GM23338 (cell line): ENCODE data around the gene NKX2-2. TPM values are rescaled to one million over a fixed set of nuclear protein-coding genes. Genes with fewer than 3 reads are reported as not detected.
A peak's percentile ranks its signal among the peaks of the same experiment; 100 is the strongest.

Experiments used
- ATAC-seq: fragments of 200-7000 bp; cut with Tn5 transposase; 3 replicates; pipeline ENCODE4 v1.9.1; 2020
- DNase-seq: peaks from one replicate; pipeline ENCODE4 v3.0.0-alpha.2; 2015; ENCODE audit warnings: low spot score
- H2AFZ ChIP-seq: fragments of 200-600 bp; sonication (generic); 2 replicates; pipeline ENCODE4 v1.8.0; 2016; ENCODE audit warnings: antibody characterized with exemption, mild to moderate bottlenecking, moderate library complexity
- H3F3A ChIP-seq: fragments of 200-600 bp; sonication (generic); replicated peaks from 2 replicates; pipeline ENCODE4 v1.8.0; 2017; ENCODE audit warnings: antibody characterized with exemption, mixed run types, low read depth
- H3K27ac ChIP-seq: fragments of 200-600 bp; sonication (generic); 2 replicates; pipeline ENCODE4 v1.6.1; 2016; ENCODE audit warnings: low read depth
- H3K27me3 ChIP-seq: fragments of 200-600 bp; sonication (generic); 2 replicates; pipeline ENCODE4 v1.8.0; 2016; ENCODE audit warnings: mild to moderate bottlenecking, mixed run types, moderate library complexity; ENCODE audit not compliant: insufficient read depth
- H3K36me3 ChIP-seq: fragments of 200-600 bp; sonication (generic); 2 replicates; pipeline ENCODE4 v1.8.0; 2016; ENCODE audit warnings: mild to moderate bottlenecking; ENCODE audit not compliant: insufficient read depth
- H3K4me1 ChIP-seq: fragments of 200-600 bp; sonication (generic); 2 replicates; pipeline ENCODE4 v1.8.0; 2016; ENCODE audit warnings: mild to moderate bottlenecking, moderate library complexity; ENCODE audit not compliant: insufficient read depth
- H3K4me2 ChIP-seq: fragments of 200-600 bp; sonication (generic); 2 replicates; pipeline ENCODE4 v1.7.1; 2017; ENCODE audit warnings: mixed run types
- H3K4me3 ChIP-seq: fragments of 200-600 bp; sonication (generic); 2 replicates; pipeline ENCODE4 v1.6.1; 2016; ENCODE audit warnings: mixed run types
- H3K79me2 ChIP-seq: fragments of 200-600 bp; sonication (generic); replicated peaks from 2 replicates; pipeline ENCODE4 v1.8.0; 2017; ENCODE audit warnings: mild to moderate bottlenecking; ENCODE audit not compliant: insufficient read depth
- H3K9me2 ChIP-seq: fragments of 200-600 bp; sonication (generic); 2 replicates; pipeline ENCODE4 v1.8.0; 2017; ENCODE audit not compliant: insufficient read depth
- H4K20me1 ChIP-seq: fragments of 200-600 bp; sonication (generic); replicated peaks from 2 replicates; pipeline ENCODE4 v1.8.0; 2017; ENCODE audit warnings: mild to moderate bottlenecking; ENCODE audit not compliant: insufficient read depth
- H3K27ac Mint-ChIP-seq: 2 replicates; pipeline ENCODE4 v1.8.0; 2020; ENCODE audit warnings: inconsistent platforms, mild to moderate bottlenecking, moderate library complexity, mixed read lengths
- H3K27me3 Mint-ChIP-seq: 3 replicates; pipeline ENCODE4 v1.8.0; 2022; ENCODE audit warnings: low read depth, mild to moderate bottlenecking, moderate library complexity, mixed read lengths, inconsistent platforms; ENCODE audit not compliant: insufficient read depth, poor library complexity
- H3K36me3 Mint-ChIP-seq: 3 replicates; pipeline ENCODE4 v1.8.0; 2021; ENCODE audit warnings: low read depth, mild to moderate bottlenecking, inconsistent platforms, moderate library complexity, mixed read lengths
- H3K4me1 Mint-ChIP-seq: 3 replicates; pipeline ENCODE4 v1.8.0; 2020; ENCODE audit warnings: mild to moderate bottlenecking, inconsistent platforms, mixed read lengths
- H3K4me3 Mint-ChIP-seq: 3 replicates; pipeline ENCODE4 v1.8.0; 2021; ENCODE audit warnings: moderate library complexity, mild to moderate bottlenecking, inconsistent platforms, mixed read lengths
- H3K9me3 Mint-ChIP-seq: 3 replicates; pipeline ENCODE4 v1.8.0; 2020; ENCODE audit warnings: moderate library complexity, mild to moderate bottlenecking, inconsistent platforms, mixed read lengths
- CREB1 ChIP-seq: fragments of 250-450 bp; sonication (Bioruptor Pico); IDR thresholded peaks from 2 replicates; pipeline ENCODE4 v1.5.0; 2020; ENCODE audit warnings: low read depth, mild to moderate bottlenecking, moderate library complexity
- CTCF ChIP-seq, 2 experiments: fragments of 200-600 bp in 1 of 2; sonication (generic) in 1 of 2; conservative IDR thresholded peaks; 2 replicates each; pipeline versions ENCODE4 v1.5.1 to v1.6.1; 2016 to 2017; ENCODE audit warnings: antibody characterized with exemption in 2 of 2, low read depth in 2 of 2, mild to moderate bottlenecking in 2 of 2, moderate library complexity in 1 of 2
- EZH2 ChIP-seq: fragments of 200-600 bp; sonication (generic); IDR thresholded peaks from one replicate; pipeline ENCODE4 v1.8.0; 2017; ENCODE audit warnings: antibody characterized with exemption, mild to moderate bottlenecking, low read depth; ENCODE audit not compliant: unreplicated experiment
- EZH2phosphoT487 ChIP-seq: fragments of 200-600 bp; sonication (generic); IDR thresholded peaks from one replicate; pipeline ENCODE4 v1.8.1; 2018; ENCODE audit warnings: antibody characterized with exemption; ENCODE audit not compliant: unreplicated experiment
- JUNB ChIP-seq: IDR thresholded peaks from one replicate; pipeline ENCODE4 v1.6.1; 2016; ENCODE audit warnings: antibody characterized with exemption; ENCODE audit not compliant: unreplicated experiment
- NANOG ChIP-seq: IDR thresholded peaks from 2 replicates; pipeline ENCODE4 v1.6.1; 2016; ENCODE audit warnings: antibody characterized with exemption, borderline replicate concordance
- POLR2AphosphoS5 ChIP-seq: IDR thresholded peaks from 2 replicates; pipeline ENCODE4 v1.6.1; 2016; ENCODE audit warnings: antibody characterized with exemption, low read depth
- REST ChIP-seq: IDR thresholded peaks from one replicate; pipeline ENCODE4 v1.6.1; 2018; ENCODE audit warnings: antibody characterized with exemption; ENCODE audit not compliant: unreplicated experiment
- STAT1 ChIP-seq: IDR thresholded peaks from one replicate; pipeline ENCODE4 v1.6.1; 2016; ENCODE audit warnings: antibody characterized with exemption; ENCODE audit not compliant: unreplicated experiment
- ZNF114 ChIP-seq: fragments of 250-450 bp; sonication (Bioruptor Pico); IDR thresholded peaks from 2 replicates; pipeline ENCODE4 v1.5.0; 2020; ENCODE audit warnings: mild to moderate bottlenecking, moderate library complexity
- ZNF331 ChIP-seq: fragments of 250-450 bp; sonication (Bioruptor Pico); IDR thresholded peaks from 2 replicates; pipeline ENCODE4 v1.5.0; 2020; ENCODE audit warnings: low read depth, mild to moderate bottlenecking, moderate library complexity
- polyA plus RNA-seq: library from polyadenylated mRNA; unstranded; fragments of >200 nt; fragmentation: Nextera tagmentation; extraction: Ambion mirVana; gene quantifications from 2 replicates; pipeline ENCODE4 v1.2.1, GENCODE V29; 2016
- total RNA-seq: library from RNA; depleted of rRNA; stranded (reverse); fragments of >200 nt; shearing (Covaris generic); gene quantifications from 2 replicates; pipeline ENCODE4 v1.2.3, GENCODE V29; 2014
- TF ChIP-seq, protein P1 (sequence below): fragments of 250-450 bp; sonication (Bioruptor Pico); IDR thresholded peaks from 2 replicates; pipeline ENCODE4 v1.5.0; 2020; ENCODE audit warnings: mild to moderate bottlenecking, moderate library complexity
- TF ChIP-seq, protein P2 (sequence below): IDR thresholded peaks from 2 replicates; pipeline ENCODE4 v1.6.1; 2016; ENCODE audit warnings: antibody characterized with exemption

Gene NKX2-2
- total and polyA plus RNA-seq, 2 experiments from 2014 or later, result not detected

DNA sequence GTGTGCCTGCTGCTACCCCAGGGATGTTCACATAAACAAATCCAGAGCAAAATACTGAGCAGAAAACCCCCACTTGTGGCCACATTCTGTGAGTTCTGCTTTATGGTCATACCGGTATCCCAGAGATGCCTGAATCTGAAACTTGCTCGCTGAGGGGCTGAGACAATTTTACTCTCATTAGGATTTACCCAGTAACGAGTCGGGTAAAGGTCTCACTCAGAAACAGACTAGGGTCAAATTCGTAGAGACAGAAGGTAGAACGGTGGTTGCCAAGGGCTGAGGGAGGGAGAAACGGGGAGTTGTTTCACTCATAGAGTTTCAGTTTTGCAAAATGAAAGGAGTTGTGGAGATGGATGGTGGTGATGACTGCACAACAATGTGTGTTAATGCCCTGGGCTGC, 45.4 kb upstream of the NKX2-2 start:
- H3K79me2 ChIP-seq, result no peaks in the 10 kb centered on the region
- no peaks in the 10 kb centered on the region; the same call in 1 of the 2 replicates for H3K9me2 ChIP-seq
- peaks cover 9% of the 10 kb centered on the region for H3K4me1 Mint-ChIP-seq
- no peaks in the 10 kb centered on the region for H4K20me1 ChIP-seq
- no peaks in the 10 kb centered on the region for H3K27me3 ChIP-seq
- H3K4me2 ChIP-seq, result no peak overlapping the region
- TF ChIP-seq REST (no peak), CTCF (conservative IDR thresholded peaks at IDR 0.05; ENCODE audit: low read depth in 2 of 2) (no peak), ZNF331 (CRISPR knock-in tag) (no peak), EZH2 (no peak), CREB1 (CRISPR knock-in tag) (no peak), ZNF114 (CRISPR knock-in tag) (no peak), EZH2phosphoT487 (no peak), POLR2AphosphoS5 (no peak), STAT1 (no peak), NANOG (no peak), JUNB (no peak)
- TF ChIP-seq, protein P1, sequence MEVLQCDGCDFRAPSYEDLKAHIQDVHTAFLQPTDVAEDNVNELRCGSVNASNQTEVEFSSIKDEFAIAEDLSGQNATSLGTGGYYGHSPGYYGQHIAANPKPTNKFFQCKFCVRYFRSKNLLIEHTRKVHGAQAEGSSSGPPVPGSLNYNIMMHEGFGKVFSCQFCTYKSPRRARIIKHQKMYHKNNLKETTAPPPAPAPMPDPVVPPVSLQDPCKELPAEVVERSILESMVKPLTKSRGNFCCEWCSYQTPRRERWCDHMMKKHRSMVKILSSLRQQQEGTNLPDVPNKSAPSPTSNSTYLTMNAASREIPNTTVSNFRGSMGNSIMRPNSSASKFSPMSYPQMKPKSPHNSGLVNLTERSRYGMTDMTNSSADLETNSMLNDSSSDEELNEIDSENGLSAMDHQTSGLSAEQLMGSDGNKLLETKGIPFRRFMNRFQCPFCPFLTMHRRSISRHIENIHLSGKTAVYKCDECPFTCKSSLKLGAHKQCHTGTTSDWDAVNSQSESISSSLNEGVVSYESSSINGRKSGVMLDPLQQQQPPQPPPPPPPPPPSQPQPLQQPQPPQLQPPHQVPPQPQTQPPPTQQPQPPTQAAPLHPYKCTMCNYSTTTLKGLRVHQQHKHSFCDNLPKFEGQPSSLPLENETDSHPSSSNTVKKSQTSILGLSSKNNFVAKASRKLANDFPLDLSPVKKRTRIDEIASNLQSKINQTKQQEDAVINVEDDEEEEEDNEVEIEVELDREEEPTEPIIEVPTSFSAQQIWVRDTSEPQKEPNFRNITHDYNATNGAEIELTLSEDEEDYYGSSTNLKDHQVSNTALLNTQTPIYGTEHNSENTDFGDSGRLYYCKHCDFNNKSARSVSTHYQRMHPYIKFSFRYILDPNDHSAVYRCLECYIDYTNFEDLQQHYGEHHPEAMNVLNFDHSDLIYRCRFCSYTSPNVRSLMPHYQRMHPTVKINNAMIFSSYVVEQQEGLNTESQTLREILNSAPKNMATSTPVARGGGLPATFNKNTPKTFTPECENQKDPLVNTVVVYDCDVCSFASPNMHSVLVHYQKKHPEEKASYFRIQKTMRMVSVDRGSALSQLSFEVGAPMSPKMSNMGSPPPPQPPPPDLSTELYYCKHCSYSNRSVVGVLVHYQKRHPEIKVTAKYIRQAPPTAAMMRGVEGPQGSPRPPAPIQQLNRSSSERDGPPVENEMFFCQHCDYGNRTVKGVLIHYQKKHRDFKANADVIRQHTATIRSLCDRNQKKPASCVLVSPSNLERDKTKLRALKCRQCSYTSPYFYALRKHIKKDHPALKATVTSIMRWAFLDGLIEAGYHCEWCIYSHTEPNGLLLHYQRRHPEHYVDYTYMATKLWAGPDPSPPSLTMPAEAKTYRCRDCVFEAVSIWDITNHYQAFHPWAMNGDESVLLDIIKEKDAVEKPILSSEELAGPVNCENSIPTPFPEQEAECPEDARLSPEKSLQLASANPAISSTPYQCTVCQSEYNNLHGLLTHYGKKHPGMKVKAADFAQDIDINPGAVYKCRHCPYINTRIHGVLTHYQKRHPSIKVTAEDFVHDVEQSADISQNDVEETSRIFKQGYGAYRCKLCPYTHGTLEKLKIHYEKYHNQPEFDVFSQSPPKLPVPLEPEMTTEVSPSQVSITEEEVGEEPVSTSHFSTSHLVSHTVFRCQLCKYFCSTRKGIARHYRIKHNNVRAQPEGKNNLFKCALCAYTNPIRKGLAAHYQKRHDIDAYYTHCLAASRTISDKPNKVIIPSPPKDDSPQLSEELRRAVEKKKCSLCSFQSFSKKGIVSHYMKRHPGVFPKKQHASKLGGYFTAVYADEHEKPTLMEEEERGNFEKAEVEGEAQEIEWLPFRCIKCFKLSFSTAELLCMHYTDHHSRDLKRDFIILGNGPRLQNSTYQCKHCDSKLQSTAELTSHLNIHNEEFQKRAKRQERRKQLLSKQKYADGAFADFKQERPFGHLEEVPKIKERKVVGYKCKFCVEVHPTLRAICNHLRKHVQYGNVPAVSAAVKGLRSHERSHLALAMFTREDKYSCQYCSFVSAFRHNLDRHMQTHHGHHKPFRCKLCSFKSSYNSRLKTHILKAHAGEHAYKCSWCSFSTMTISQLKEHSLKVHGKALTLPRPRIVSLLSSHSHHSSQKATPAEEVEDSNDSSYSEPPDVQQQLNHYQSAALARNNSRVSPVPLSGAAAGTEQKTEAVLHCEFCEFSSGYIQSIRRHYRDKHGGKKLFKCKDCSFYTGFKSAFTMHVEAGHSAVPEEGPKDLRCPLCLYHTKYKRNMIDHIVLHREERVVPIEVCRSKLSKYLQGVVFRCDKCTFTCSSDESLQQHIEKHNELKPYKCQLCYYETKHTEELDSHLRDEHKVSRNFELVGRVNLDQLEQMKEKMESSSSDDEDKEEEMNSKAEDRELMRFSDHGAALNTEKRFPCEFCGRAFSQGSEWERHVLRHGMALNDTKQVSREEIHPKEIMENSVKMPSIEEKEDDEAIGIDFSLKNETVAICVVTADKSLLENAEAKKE (CRISPR knock-in tag), result no peak
- TF ChIP-seq, protein P2, sequence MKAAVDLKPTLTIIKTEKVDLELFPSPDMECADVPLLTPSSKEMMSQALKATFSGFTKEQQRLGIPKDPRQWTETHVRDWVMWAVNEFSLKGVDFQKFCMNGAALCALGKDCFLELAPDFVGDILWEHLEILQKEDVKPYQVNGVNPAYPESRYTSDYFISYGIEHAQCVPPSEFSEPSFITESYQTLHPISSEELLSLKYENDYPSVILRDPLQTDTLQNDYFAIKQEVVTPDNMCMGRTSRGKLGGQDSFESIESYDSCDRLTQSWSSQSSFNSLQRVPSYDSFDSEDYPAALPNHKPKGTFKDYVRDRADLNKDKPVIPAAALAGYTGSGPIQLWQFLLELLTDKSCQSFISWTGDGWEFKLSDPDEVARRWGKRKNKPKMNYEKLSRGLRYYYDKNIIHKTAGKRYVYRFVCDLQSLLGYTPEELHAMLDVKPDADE, result no peak
- no peak overlapping the region for H3K4me3 Mint-ChIP-seq
- ATAC-seq (no peak), DNase-seq (no peak)
- H2AFZ ChIP-seq, result peak overlapping the region; percentile 78
- no peaks in the 10 kb centered on the region for H3F3A ChIP-seq
- no peak overlapping the region for H3K27ac ChIP-seq
- peaks cover 11% of the 10 kb centered on the region for H3K4me1 ChIP-seq
- H3K9me3 Mint-ChIP-seq, result peaks cover 7% of the 10 kb centered on the region; the same call in 2 of the 3 replicates
- H3K4me3 ChIP-seq, result no peak overlapping the region
- peaks cover 1% of the 10 kb centered on the region for H3K27me3 Mint-ChIP-seq
- H3K36me3 ChIP-seq, result no peaks in the 10 kb centered on the region
- H3K27ac Mint-ChIP-seq, result no peak overlapping the region; the same call in 1 of the 2 replicates
- no peaks in the 10 kb centered on the region for H3K36me3 Mint-ChIP-seq
